ENCODE measurements around the gene ZNF316. TPM values are rescaled to one million over a fixed set of nuclear protein-coding genes. Genes with fewer than 3 reads are reported as not detected.
"Not testable (repeated sequence)": the region's sequence is repeated elsewhere in the genome, so short reads cannot be mapped to it uniquely, and the experiment has no call there.

The ZNF316 gene
- polyA plus RNA-seq, 1 donor: 35.0 TPM

DNA sequence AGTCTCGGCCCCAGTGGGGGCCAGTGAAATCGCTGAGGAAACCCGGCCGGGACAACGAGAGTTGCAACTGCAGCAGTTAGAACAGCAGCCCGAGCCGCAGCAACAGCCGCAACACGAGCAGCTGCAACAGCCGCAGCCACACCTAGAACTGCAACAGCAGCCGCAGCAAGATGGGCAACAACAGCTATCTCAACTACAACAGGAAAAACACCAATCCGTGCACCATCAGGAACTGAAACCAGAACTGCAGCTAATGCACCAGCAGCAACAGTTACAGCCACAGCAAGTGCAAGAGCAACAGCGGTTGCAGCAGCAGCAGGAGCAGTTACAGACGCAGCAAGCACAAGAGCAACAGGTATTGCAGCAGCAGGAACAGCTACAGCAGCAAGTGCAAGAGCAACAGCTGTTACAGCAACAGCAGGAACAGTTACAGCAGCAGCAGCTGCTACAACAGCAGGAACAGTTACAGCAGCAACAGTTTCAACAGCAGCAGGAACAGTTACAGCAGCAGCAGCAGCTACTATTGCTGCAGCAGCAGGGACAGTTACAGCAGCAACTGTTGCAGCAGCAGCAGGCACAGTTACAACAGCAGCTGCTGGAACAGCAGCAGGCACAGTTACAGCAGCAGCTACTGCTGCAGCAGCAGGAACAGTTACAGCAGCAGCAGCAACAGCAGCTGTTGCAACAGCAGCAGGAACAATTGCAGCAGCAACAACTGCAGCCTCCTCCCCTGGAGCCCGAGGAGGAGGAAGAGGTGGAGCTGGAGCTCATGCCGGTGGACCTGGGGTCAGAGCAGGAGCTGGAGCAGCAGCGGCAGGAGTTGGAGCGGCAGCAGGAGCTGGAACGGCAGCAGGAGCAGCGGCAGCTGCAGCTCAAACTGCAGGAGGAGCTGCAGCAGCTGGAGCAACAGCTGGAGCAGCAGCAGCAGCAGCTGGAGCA lies 15.7 kb upstream of the ZNF316 start:
- Histone ChIP-seq H3K27ac (ENCODE audit: low read length) (no peak overlapping the region), H3K27me3 (ENCODE audit: control insufficient read depth, insufficient read depth, low read length) (no peaks in the 10 kb centered on the region), H3K4me1 (ENCODE audit: control insufficient read depth, insufficient read depth, low read length) (no peaks in the 10 kb centered on the region), H3K4me3 (ENCODE audit: low read length) (no peak overlapping the region), H3K36me3 (ENCODE audit: control insufficient read depth, insufficient read depth, low read length) (peaks cover 9% of the 10 kb centered on the region), H3K9me3 (ENCODE audit: control insufficient read depth, low read depth, low read length) (no peaks in the 10 kb centered on the region)
- WGBS (ENCODE audit: insufficient coverage, low lambda C conversion rate): no CpG with 5 or more reads among the region's 20 CpGs
- no peak for DNase-seq

DNA sequence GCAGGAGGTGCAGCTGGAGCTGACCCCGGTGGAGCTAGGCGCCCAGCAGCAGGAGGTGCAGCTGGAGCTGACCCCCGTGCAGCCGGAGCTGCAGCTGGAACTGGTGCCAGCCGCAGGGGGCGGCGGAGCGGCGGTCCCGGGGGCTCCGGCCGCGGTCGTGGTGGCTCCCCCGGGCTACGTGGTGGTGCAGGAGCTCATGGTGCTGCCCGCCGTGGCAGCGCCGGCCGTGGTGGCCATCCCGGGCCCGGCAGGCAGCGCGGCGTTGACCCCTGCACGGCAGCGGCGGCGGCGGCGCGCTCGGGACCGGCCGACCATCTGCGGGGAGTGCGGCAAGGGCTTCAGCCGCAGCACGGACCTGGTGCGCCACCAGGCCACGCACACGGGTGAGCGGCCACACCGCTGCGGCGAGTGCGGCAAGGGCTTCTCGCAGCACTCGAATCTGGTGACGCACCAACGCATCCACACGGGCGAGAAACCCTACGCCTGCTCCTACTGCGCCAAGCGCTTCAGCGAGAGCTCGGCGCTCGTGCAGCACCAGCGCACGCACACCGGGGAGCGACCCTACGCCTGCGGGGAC lies 14.9 kb upstream of the ZNF316 start:
- Histone ChIP-seq H3K27me3 (ENCODE audit: control insufficient read depth, insufficient read depth, low read length) (no peaks in the 10 kb centered on the region), H3K27ac (ENCODE audit: low read length) (no peak overlapping the region), H3K4me1 (ENCODE audit: control insufficient read depth, insufficient read depth, low read length) (no peaks in the 10 kb centered on the region), H3K4me3 (ENCODE audit: low read length) (no peak overlapping the region), H3K9me3 (ENCODE audit: control insufficient read depth, low read depth, low read length) (no peaks in the 10 kb centered on the region), H3K36me3 (ENCODE audit: control insufficient read depth, insufficient read depth, low read length) (peaks cover 9% of the 10 kb centered on the region)
- DNase-seq: no peak
- no CpG with 5 or more reads among the region's 67 CpGs for WGBS (ENCODE audit: insufficient coverage, low lambda C conversion rate)

DNA sequence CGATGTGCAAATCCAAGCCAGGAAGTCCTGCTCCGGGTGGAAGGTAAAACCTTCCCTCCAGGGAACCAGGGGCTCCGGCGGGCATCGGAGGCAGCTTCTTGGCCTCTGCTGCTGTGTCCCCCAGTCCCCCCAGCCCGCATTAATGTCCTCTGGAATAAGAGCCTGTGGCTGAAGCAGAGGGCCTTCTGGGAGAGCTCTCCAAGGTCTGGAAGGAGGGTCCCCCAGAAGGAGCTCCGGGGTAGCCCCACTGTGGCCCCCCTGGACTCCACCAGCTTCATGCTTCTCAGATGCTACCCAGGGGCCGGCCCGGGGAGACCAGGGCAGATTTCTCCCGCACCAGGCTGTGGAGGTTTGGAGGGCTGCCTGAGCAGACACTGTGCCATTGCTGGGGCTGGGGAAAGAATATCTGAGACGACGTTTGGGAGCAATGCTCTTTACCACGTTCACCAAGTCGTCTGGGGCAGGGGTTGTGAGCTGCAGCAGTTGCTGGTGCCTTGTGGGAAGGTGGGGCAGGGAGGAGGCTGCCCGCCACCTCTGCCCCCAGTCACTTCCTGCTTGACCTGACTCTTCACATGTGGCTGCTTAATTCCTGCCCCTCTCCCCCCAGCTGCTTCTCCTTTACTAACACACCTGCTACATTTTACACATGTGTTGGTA lies 13.4 kb upstream of the ZNF316 start:
- Histone ChIP-seq H3K27ac (ENCODE audit: low read length) (no peak overlapping the region), H3K4me1 (ENCODE audit: control insufficient read depth, insufficient read depth, low read length) (no peaks in the 10 kb centered on the region), H3K27me3 (ENCODE audit: control insufficient read depth, insufficient read depth, low read length) (no peaks in the 10 kb centered on the region), H3K4me3 (ENCODE audit: low read length) (no peak overlapping the region), H3K9me3 (ENCODE audit: control insufficient read depth, low read depth, low read length) (no peaks in the 10 kb centered on the region), H3K36me3 (ENCODE audit: control insufficient read depth, insufficient read depth, low read length) (peaks cover 9% of the 10 kb centered on the region)
- no CpG with 5 or more reads among the region's 15 CpGs for WGBS (ENCODE audit: insufficient coverage, low lambda C conversion rate)
- DNase-seq: no peak

DNA sequence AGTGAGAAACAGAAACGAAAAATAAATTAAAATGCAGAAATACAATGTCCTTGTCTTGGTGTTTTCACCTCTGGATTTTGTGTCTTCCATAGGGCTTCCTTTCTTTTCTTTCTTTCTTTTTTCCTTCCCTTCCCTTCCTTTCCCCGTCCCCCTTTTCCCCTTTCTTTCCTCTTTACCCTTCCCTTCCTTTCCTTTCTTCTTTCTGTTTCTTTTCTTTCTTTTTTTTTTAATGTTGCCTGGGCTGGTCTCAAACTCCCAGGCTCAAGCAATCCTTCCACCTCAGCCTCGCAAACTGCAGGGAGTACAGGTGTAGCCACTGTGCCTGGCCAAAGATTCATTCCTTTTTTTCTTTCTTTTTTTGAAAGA lies 12.9 kb upstream of the ZNF316 start:
- Histone ChIP-seq H3K27me3 (ENCODE audit: control insufficient read depth, insufficient read depth, low read length) (no peaks in the 10 kb centered on the region), H3K27ac (ENCODE audit: low read length) (no peak overlapping the region), H3K4me1 (ENCODE audit: control insufficient read depth, insufficient read depth, low read length) (no peaks in the 10 kb centered on the region), H3K4me3 (ENCODE audit: low read length) (no peak overlapping the region), H3K36me3 (ENCODE audit: control insufficient read depth, insufficient read depth, low read length) (peaks cover 9% of the 10 kb centered on the region), H3K9me3 (ENCODE audit: control insufficient read depth, low read depth, low read length) (no peaks in the 10 kb centered on the region)
- WGBS (ENCODE audit: insufficient coverage, low lambda C conversion rate): 88% methylated on average over 2 of the region's 3 CpGs
- no peak for DNase-seq

DNA sequence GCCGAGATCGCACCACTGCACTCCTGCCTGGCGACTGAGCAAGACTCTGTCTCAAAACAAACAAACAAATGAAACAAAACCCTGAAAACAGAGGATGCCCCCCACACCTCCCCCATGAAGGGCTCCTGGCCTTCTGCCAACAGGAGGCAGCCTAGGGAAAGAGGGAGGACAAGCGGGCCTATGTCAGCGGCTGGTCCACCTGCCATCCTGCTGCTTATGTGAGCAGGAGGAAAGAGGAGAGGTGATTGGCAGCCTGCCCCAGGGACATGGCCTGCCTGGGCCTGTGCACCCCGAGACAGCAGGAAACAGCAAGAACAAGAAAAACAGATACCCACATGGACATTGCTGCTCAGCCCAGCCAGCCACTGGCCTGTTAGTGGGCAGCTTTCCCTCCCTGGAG lies 9.1 kb upstream of the ZNF316 start:
- H3K4me3 ChIP-seq (ENCODE audit: low read length): no peak overlapping the region
- H3K4me1 ChIP-seq (ENCODE audit: control insufficient read depth, insufficient read depth, low read length): no peaks in the 10 kb centered on the region
- no peak overlapping the region for H3K27ac ChIP-seq (ENCODE audit: low read length)
- no peaks in the 10 kb centered on the region for H3K27me3 ChIP-seq (ENCODE audit: control insufficient read depth, insufficient read depth, low read length)
- peaks cover 7% of the 10 kb centered on the region for H3K36me3 ChIP-seq (ENCODE audit: control insufficient read depth, insufficient read depth, low read length)
- WGBS (ENCODE audit: insufficient coverage, low lambda C conversion rate): no CpG with 5 or more reads among the region's 6 CpGs
- no peak for DNase-seq
- H3K9me3 ChIP-seq (ENCODE audit: control insufficient read depth, low read depth, low read length): no peaks in the 10 kb centered on the region

DNA sequence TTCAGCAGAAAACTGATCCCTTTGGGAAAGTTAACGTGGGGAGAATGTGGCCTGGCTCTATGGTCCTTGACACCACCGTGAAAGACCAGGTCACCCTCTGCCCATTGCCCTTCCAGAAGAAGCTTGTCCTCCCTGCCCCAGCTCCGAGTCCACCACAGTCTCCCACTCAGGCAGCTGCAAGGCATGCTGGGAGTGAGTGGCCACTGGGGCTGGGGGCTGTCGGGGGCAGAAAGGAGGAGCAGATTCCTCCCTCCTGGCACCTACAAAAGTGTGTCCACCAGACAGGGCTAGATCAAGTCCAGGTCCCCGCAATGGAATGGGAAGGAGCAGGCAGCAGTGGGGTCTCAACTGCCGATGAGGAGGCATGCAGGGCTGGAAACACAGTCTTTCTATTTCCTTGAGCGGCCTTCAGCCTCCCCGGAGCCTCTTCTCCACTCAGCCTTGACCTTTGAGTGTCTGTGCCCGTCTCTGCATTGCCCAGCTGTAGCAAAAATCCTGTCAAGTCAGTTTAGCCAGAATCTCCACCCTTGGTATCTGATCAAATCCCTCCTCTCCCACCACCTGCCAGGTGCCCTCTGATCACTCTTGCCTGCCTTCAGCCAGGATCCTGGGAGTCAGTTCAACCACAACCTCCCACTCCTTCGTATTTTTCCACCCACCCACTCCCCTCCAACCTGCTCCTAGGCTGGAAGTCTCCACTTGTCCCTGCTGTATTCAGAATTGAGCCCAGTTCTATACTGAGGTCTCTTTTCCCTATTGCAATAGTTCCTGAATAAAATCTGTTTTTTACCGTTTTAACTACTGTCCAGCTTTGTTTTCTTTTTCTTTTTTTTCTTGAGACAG lies 6.9 kb upstream of the ZNF316 start:
- Histone ChIP-seq H3K27me3 (ENCODE audit: control insufficient read depth, insufficient read depth, low read length) (no peaks in the 10 kb centered on the region), H3K27ac (ENCODE audit: low read length) (no peak overlapping the region), H3K4me1 (ENCODE audit: control insufficient read depth, insufficient read depth, low read length) (no peaks in the 10 kb centered on the region), H3K4me3 (ENCODE audit: low read length) (no peak overlapping the region), H3K9me3 (ENCODE audit: control insufficient read depth, low read depth, low read length) (no peaks in the 10 kb centered on the region), H3K36me3 (ENCODE audit: control insufficient read depth, insufficient read depth, low read length) (no peaks in the 10 kb centered on the region)
- peak in 1 of 2 donors; percentile 28 for DNase-seq
- 83% methylated on average over 1 of the region's 11 CpGs for WGBS (ENCODE audit: insufficient coverage, low lambda C conversion rate)

DNA sequence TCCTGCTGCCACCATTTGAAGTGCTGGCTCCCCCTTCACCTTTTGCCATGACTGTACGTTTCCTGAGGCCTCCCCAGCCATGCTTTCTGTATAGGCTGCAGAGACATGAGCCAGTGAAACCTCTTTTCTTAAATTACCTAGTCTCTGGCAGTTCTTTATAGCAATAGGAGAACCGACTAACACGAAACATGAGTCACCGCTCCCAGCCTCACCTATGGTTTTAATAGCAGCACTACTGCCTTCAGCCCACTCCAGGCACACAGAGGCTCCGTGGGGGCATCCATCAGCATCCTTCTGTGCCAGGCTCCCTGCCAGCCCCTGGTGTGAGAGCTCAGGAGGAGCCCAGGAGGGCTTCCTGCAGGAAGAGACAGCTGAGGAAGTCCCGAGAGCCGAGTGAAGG lies 5.5 kb upstream of the ZNF316 start:
- no CpG with 5 or more reads among the region's 7 CpGs for WGBS (ENCODE audit: insufficient coverage, low lambda C conversion rate)

DNA sequence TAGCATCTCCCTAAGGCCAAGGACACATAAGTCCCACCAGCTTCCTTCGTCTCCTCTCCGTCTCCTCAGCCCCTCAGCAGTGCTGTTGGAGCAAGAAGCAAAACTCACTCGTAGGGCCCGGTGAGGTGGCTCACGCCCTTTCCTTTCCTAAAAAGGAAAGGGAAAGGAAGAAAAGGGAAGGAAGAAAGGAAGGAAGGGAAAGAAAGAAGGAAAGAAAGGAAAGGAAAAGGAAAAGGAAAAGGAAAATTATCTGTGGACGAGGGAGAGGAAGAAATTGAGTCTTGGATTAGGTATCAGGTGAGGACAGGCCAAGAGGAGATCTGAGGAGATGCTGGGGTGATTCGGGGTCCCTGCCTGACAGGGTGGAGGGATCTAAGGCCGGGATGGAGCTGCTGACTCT lies 3.1 kb upstream of the ZNF316 start:
- H3K9me3 ChIP-seq (ENCODE audit: control insufficient read depth, low read depth, low read length): no peaks in the 10 kb centered on the region
- no peak overlapping the region for H3K27ac ChIP-seq (ENCODE audit: low read length)
- WGBS (ENCODE audit: insufficient coverage, low lambda C conversion rate): 100% methylated on average over 3 of the region's 8 CpGs

More for the DNA sequence above, 5.5 kb upstream of the ZNF316 start:
- peaks cover 4% of the 10 kb centered on the region for H3K4me1 ChIP-seq (ENCODE audit: control insufficient read depth, insufficient read depth, low read length)
- H3K4me3 ChIP-seq (ENCODE audit: low read length): no peak overlapping the region
- DNase-seq: no peak
- H3K27me3 ChIP-seq (ENCODE audit: control insufficient read depth, insufficient read depth, low read length): no peaks in the 10 kb centered on the region
- no peaks in the 10 kb centered on the region for H3K36me3 ChIP-seq (ENCODE audit: control insufficient read depth, insufficient read depth, low read length)
- H3K27ac ChIP-seq (ENCODE audit: low read length): no peak overlapping the region
- no peaks in the 10 kb centered on the region for H3K9me3 ChIP-seq (ENCODE audit: control insufficient read depth, low read depth, low read length)

DNA sequence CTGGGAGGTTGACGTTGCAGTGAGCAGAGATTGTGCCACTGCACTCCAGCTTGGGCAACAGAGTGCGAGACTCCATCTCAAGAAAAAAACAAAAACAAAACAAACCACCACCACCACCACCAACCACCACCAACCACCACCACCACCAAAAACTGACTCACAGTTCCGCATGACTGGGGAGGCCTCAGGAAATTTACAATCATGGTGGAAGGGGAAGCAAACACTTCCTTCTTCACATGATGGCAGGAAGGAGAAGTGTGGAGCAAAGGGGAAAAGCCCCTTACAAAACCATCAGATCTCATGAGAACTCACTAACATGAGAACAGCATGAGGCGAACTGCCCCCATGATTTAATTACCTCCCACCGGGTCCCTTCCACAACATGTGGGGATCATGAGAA lies 2.1 kb upstream of the ZNF316 start:
- not testable (repeated sequence) for H3K27ac ChIP-seq (ENCODE audit: low read length); H3K36me3 ChIP-seq (ENCODE audit: control insufficient read depth, insufficient read depth, low read length); H3K9me3 ChIP-seq (ENCODE audit: control insufficient read depth, low read depth, low read length); DNase-seq; H3K4me3 ChIP-seq (ENCODE audit: low read length); H3K4me1 ChIP-seq (ENCODE audit: control insufficient read depth, insufficient read depth, low read length); H3K27me3 ChIP-seq (ENCODE audit: control insufficient read depth, insufficient read depth, low read length)
- no CpG with 5 or more reads among the region's 5 CpGs for WGBS (ENCODE audit: insufficient coverage, low lambda C conversion rate)

More for the DNA sequence above, 3.1 kb upstream of the ZNF316 start:
- Histone ChIP-seq H3K36me3 (ENCODE audit: control insufficient read depth, insufficient read depth, low read length) (no peaks in the 10 kb centered on the region), H3K4me3 (ENCODE audit: low read length) (no peak overlapping the region), H3K4me1 (ENCODE audit: control insufficient read depth, insufficient read depth, low read length) (peaks cover 4% of the 10 kb centered on the region), H3K27me3 (ENCODE audit: control insufficient read depth, insufficient read depth, low read length) (no peaks in the 10 kb centered on the region)
- DNase-seq: no peak

Data from large intestine (tissue), 3 donors.